ENCODE measurements around the gene SLC16A8.

The SLC16A8 gene

GRCh38 chr22:38043151-38044039 lies 40.6 kb downstream of the SLC16A8 start:
- DNase-seq (ENCODE audit: extremely low spot score): no peak
- ChIA-PET POLR2A (no interaction called here), CTCF (interaction anchor here (1.0 to 1.2 kb wide), 2 partner anchors 9 kb away, joined by 3 to 9 read pairs; no protein-coding TSS in a partner anchor)
- TF ChIP-seq, protein P1, sequence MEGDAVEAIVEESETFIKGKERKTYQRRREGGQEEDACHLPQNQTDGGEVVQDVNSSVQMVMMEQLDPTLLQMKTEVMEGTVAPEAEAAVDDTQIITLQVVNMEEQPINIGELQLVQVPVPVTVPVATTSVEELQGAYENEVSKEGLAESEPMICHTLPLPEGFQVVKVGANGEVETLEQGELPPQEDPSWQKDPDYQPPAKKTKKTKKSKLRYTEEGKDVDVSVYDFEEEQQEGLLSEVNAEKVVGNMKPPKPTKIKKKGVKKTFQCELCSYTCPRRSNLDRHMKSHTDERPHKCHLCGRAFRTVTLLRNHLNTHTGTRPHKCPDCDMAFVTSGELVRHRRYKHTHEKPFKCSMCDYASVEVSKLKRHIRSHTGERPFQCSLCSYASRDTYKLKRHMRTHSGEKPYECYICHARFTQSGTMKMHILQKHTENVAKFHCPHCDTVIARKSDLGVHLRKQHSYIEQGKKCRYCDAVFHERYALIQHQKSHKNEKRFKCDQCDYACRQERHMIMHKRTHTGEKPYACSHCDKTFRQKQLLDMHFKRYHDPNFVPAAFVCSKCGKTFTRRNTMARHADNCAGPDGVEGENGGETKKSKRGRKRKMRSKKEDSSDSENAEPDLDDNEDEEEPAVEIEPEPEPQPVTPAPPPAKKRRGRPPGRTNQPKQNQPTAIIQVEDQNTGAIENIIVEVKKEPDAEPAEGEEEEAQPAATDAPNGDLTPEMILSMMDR (IDR thresholded peaks at IDR 0.05; ENCODE audit: control extremely low read depth, extremely low read depth, low read depth, missing control alignments): no peak

- TF ChIP-seq, protein P1 (IDR thresholded peaks at IDR 0.05; ENCODE audit: control extremely low read depth, extremely low read depth, low read depth, missing control alignments): no peak
- CTCF ChIA-PET: interaction anchor here (1.2 kb wide), 1 partner anchor 10 kb away, joined by 9 read pairs; no protein-coding TSS in a partner anchor
- DNase-seq (ENCODE audit: extremely low spot score): no peak
- POLR2A ChIA-PET: no interaction called here
Measured at GRCh38 chr22:38042488-38042790, 41.5 kb downstream of the SLC16A8 start.

- TF ChIP-seq, protein P1 (IDR thresholded peaks at IDR 0.05; ENCODE audit: control extremely low read depth, extremely low read depth, low read depth, missing control alignments): no peak
- POLR2A ChIA-PET: no interaction called here
- no peak for DNase-seq (ENCODE audit: extremely low spot score)
- CTCF ChIA-PET: interaction anchor here (1.2 kb wide), 1 partner anchor 11 kb away, joined by 9 read pairs; no protein-coding TSS in a partner anchor
Measured at GRCh38 chr22:38041760-38042487, 42.1 kb downstream of the SLC16A8 start.

GRCh38 chr22:38040953-38041759 lies 42.8 kb downstream of the SLC16A8 start:
- ChIA-PET CTCF (interaction anchor here (1.6 kb wide), 1 partner anchor 11 kb away, joined by 13 read pairs; no protein-coding TSS in a partner anchor), POLR2A (no interaction called here)
- TF ChIP-seq, protein P1 (IDR thresholded peaks at IDR 0.05; ENCODE audit: control extremely low read depth, extremely low read depth, low read depth, missing control alignments): no peak
- no peak for DNase-seq (ENCODE audit: extremely low spot score)

DNA sequence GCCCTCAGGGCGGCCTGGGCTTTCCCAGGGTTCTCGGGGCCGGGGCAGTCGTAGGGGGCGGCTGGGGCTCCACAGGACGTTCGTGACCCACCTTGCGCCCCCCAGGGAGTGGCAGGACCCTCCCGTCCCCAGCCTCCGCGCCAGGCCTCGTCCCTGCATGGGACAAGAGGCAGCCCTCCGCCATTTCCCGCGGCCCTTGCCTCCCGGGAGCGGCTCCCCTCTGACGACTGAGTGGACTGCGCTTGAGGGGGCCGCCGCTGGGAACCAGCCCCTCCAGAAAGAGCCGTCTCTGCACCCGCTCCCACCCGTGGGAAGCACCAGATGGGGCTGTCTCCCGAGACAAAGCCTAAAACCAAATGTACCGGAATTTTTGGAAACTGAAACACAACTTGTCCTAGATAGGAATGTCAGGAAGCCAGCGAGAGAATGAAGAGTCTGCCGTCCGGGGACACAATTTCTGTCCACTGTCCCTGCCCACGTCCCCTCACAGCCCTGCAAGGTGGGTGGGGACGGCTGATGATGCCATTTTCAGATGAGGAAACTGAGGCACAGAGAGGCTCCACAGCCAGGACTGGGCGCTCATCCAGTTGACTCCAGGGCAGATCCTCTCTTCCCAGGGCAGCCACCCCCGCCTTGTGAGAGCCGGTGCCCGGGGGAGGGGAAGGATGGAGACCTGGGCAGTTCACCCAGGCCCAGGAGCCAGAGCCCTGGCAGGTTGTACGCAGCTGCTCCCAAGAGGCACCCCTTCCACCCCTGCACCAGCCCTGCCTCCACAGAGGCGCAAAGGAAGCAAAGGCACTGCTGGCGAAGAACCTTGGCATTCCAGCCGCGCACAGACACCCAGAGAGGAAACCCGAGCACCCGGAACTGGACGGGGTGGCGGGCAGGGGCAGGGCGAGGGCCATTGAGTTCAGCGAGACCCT lies 44.8 kb downstream of the SLC16A8 start:
- CTCF ChIA-PET: interaction anchor here (1.6 kb wide), 1 partner anchor 13 kb away, joined by 13 read pairs; no protein-coding TSS in a partner anchor
- TF ChIP-seq, protein P1 (IDR thresholded peaks at IDR 0.05; ENCODE audit: control extremely low read depth, extremely low read depth, low read depth, missing control alignments): no peak
- no peak for DNase-seq (ENCODE audit: extremely low spot score)
- POLR2A ChIA-PET: no interaction called here
